ENCODE measurements around the gene DDX24.

Gene DDX24

DNA sequence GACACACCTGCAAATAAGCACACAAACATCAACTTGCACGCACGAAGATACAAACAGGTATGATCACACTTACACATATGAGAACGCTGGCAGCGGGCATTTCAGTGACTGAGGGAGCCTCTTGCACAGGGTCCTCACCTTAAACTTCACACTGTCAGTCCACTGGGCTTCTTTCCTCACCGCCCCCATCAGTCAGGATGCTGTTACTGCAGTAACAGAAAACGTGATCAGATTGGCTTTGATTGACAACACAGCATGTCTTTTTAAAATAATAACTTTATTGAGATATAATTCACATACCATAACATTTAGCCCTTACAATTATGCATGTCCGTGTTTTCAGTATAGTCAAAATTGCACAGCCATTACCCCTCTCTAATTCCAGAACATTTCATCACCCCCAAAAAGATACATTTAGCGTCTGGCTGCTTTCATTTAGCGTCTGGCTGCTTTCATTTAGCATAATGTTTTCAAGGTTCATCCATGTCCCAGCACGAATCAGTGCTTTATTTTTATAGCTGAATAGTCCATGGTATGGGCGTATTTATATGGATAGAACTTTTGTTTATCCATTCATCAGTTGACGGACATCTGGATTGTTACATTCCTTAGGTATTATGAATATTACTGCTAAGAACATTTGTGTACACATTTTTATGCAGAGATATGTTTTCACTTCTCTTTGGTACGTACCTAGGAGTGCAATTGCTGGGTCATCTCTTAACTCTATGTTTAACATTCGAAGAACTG is 75.5 kb downstream of the DDX24 start:
- no peak for DNase-seq

DNA sequence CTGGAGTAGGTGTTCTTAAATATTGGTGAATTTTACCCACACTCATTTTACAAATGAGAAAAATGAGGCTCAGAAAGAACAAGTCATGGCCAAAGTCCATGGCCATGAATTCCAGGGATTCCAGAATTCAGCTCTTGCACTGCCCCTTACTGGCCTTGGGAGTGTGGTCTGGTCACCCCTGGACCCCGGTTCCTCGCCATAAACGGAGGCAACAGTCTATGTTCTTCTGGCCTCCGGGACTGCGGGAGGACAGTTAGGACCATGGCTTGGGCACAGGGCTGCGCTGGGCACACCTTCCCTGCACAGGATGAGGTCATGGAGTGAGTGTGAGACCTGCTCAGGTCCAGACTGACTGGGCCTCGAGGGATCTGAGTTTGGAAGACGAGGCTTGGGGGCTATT is 77.0 kb downstream of the DDX24 start:
- DNase-seq, result no peak

DNA sequence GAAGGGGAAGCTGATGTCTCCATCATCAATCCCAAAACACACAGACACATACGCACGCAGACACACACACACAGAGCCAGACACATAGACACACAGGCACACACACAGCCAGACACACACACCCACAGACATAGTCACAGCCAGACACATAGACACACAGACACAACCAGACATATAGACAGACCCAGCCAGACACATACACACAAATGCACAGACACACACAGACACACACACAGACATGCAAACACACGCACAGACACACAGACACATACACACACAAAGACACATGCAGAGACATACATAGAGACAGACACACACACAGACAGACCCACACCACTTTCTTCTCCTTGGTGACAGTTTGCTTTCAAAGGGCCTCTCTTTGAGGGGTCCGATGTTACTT is 77.6 kb downstream of the DDX24 start:
- DNase-seq, result no peak

DNA sequence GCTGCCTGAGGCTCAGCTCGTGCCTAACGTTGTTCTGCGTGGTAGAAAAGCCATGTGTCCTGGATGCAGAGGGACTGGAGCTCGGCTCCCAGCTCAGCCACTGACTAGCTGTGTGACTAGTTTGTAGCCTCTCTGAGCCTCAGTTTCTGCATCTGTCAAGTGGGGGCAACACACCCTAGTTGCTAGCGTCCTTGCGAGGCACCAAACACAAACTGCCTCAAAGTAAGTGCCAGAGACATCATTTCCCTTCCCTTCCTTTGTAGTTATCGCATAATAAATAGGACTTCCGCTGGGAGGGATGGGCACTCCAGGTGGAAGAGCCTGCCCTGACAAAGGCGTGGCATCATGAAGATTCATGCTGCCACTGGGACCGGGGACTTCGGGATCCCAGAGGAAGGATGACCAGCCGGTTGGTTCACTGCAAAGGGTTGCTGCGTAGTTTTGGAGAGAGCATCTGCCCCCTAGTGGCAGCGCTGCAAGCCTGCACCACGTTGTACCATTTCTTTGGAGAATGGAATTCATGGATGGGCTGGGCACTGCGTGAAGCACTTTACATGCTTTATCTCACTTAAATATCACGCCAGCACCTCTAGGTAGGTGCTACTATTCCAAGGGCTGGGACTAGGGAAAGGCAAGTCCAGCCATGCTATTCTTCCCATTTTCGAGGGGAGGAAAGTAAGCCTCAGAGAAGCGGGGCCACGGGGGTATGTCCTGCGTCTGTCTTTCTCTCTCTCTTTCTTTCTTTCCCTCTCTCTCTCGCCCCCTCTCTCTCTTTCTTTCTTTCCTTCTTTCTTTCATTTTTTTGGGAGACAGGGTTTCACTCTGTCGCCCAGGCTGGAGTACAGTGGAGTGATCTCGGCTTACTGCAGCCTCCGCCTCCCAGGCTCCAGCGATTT is 79.3 kb downstream of the DDX24 start:
- peak; percentile 52 for DNase-seq

DNA sequence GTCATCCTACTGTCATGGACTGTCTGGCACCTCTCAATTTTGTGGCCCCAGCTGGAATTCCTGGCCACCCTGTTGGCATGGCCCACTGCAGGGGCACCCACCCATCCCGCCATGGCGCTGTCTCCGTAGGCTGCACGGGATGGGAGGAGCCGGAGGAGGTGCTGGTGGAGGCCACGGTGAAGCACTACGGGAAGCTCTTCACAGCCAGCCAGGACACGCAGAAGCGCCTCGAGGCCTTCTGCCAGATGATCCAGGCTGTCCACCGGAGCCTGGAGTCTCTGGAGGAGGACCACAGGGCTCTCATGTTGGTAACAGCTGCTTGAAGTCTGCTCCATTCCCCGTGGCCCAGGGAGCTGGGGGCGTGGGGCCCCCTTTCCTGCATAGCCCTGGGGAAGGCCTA is 80.0 kb downstream of the DDX24 start:
- DNase-seq, result no peak

DNA sequence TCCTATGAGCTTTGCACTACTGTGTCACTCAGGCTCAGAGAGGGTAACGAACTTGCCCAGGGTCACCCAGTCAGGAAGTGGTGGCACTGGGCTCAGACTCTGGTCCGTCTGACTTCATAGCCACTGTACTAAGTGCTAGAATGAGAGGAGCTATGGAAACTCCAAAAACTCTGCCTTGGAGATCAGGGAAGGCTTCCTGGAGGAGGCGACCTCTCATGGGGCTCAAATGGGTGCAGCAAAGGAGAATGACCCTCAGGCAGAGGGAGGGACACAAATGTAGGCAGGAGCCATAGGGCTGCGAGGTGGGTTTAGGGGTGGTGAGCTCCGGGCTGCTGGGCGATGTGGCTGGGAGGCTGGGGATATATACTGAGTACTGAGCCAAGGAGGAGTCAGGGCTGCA is 80.7 kb downstream of the DDX24 start:
- no peak for DNase-seq

DNA sequence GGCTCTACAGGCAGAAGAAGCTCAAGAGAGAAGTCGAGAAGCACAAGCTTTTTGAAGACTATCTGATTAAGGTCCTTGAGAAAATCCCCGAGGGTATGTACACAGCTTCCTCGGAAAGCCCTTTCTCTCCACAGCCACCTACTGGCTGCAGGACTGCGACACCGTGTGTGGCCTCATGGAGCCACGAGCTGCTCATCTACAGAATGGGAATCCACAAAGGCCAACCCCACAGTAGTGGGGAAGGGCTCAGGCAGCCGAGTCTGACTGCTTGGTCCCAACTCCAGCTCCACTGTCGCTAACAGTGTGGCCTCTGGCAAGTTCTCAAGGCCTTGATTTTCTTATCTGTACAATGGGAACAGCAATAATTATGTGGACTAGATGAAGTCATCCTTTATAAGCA is 81.4 kb downstream of the DDX24 start:
- no peak for DNase-seq

- no peak for DNase-seq
Measured at GRCh38 chr14:93998871-93999403, 82.1 kb downstream of the DDX24 start.

Measured in NCI-H748 treated with DMSO at 0.1 percent for 48 hours (cell line).